CD14-positive monocyte (primary cell): ENCODE results near the gene CREB5. TPM values are rescaled to one million over a fixed set of nuclear protein-coding genes. Genes with fewer than 3 reads are reported as not detected.

Experiments used
- DNase-seq, 3 donors: peaks; one replicate each; pipeline ENCODE4 v3.0.0-alpha.2; 2011 to 2022
- H2AFZ ChIP-seq: 2 replicates; pipeline ENCODE4 v1.6.0; 2012; ENCODE audit warnings: mild to moderate bottlenecking, low read depth, low read length, inconsistent platforms; ENCODE audit not compliant: insufficient read depth, poor library complexity, severe bottlenecking
- H3K27ac ChIP-seq, 2 donors: 1 replicate in 1 of 2; 2 replicates in 1 of 2; pipeline ENCODE4 v1.5.1; 2012 to 2013; ENCODE audit warnings: low read length in 2 of 2, control low read depth in 1 of 2, inconsistent platforms in 1 of 2, low read depth in 1 of 2, mild to moderate bottlenecking in 1 of 2
- H3K27me3 ChIP-seq, 2 donors: one replicate each; pipeline versions ENCODE4 v1.6.0 to v1.6.1; 2011 to 2013; ENCODE audit warnings: low read length in 2 of 2; ENCODE audit not compliant: control insufficient read depth in 2 of 2, insufficient read depth in 2 of 2
- H3K36me3 ChIP-seq, 2 donors: replicated peaks in 1 of 2; 1 replicate in 1 of 2; 2 replicates in 1 of 2; pipeline versions ENCODE4 v1.5.1 to v1.6.1; 2012 to 2013; ENCODE audit warnings: low read length in 2 of 2, control low read depth in 1 of 2, inconsistent platforms in 1 of 2, mild to moderate bottlenecking in 1 of 2; ENCODE audit not compliant: insufficient read depth in 2 of 2, control insufficient read depth in 1 of 2
- H3K4me1 ChIP-seq, 2 donors: 1 replicate in 1 of 2; 2 replicates in 1 of 2; pipeline versions ENCODE4 v1.5.1 to v1.6.1; 2012 to 2013; ENCODE audit warnings: low read length in 2 of 2, control low read depth in 1 of 2, inconsistent platforms in 1 of 2, mild to moderate bottlenecking in 1 of 2, moderate library complexity in 1 of 2; ENCODE audit not compliant: insufficient read depth in 2 of 2, control insufficient read depth in 1 of 2
- H3K4me2 ChIP-seq: replicated peaks from 2 replicates; pipeline ENCODE3; 2012; ENCODE audit warnings: low read length, moderate library complexity, mild to moderate bottlenecking; ENCODE audit not compliant: poor library complexity, severe bottlenecking; ENCODE audit errors: extremely low read depth
- H3K4me3 ChIP-seq, 3 experiments: fragments of 200-600 bp in 1 of 3; sonication (generic) in 1 of 3; replicated peaks in 1 of 3; 1 replicate in 2 of 3; 2 replicates in 1 of 3; pipeline ENCODE4 v1.5.1; 2011 to 2013; ENCODE audit warnings: low read length in 3 of 3, mild to moderate bottlenecking in 3 of 3, control low read depth in 2 of 3, low read depth in 2 of 3, inconsistent platforms in 1 of 3, moderate library complexity in 1 of 3
- H3K79me2 ChIP-seq: 2 replicates; pipeline ENCODE4 v1.6.0; 2012; ENCODE audit warnings: mild to moderate bottlenecking, control low read depth, inconsistent platforms, low read length, moderate library complexity; ENCODE audit not compliant: insufficient read depth
- H3K9ac ChIP-seq: 2 replicates; pipeline ENCODE4 v1.6.0; 2017; ENCODE audit warnings: low read length, mild to moderate bottlenecking; ENCODE audit not compliant: insufficient read depth, poor library complexity, severe bottlenecking
- H3K9me3 ChIP-seq, 2 donors: replicated peaks in 1 of 2; 1 replicate in 1 of 2; 2 replicates in 1 of 2; pipeline versions ENCODE4 v1.5.1 to v1.6.1; 2012 to 2013; ENCODE audit warnings: low read length in 2 of 2, control low read depth in 1 of 2; ENCODE audit not compliant: control insufficient read depth in 1 of 2, insufficient read depth in 1 of 2
- H4K20me1 ChIP-seq: 2 replicates; pipeline ENCODE4 v1.6.0; 2012; ENCODE audit warnings: mild to moderate bottlenecking, low read length, control low read depth, moderate library complexity; ENCODE audit not compliant: insufficient read depth
- H3K27ac Mint-ChIP-seq, 7 donors: one replicate each; pipeline ENCODE4 v1.8.0; 2020; ENCODE audit warnings: mild to moderate bottlenecking in 7 of 7, mixed read lengths in 7 of 7, moderate library complexity in 6 of 7, inconsistent platforms in 2 of 7
- H3K27me3 Mint-ChIP-seq, 3 donors: one replicate each; pipeline ENCODE4 v1.8.0; 2021 to 2022; ENCODE audit warnings: low read depth in 3 of 3, mild to moderate bottlenecking in 3 of 3, mixed read lengths in 3 of 3, moderate library complexity in 3 of 3, inconsistent platforms in 1 of 3
- H3K36me3 Mint-ChIP-seq, 2 donors: one replicate each; pipeline ENCODE4 v1.8.0; 2020; ENCODE audit warnings: mixed read lengths in 2 of 2, inconsistent platforms in 1 of 2, mild to moderate bottlenecking in 1 of 2
- H3K4me1 Mint-ChIP-seq: one replicate; pipeline ENCODE4 v1.8.0; 2020; ENCODE audit warnings: mild to moderate bottlenecking, mixed read lengths
- H3K4me3 Mint-ChIP-seq, 2 donors: one replicate each; pipeline ENCODE4 v1.8.0; 2020; ENCODE audit warnings: mild to moderate bottlenecking in 2 of 2, mixed read lengths in 2 of 2, moderate library complexity in 1 of 2
- H3K9me3 Mint-ChIP-seq, 7 donors: one replicate each; pipeline ENCODE4 v1.8.0; 2020 to 2022; ENCODE audit warnings: mixed read lengths in 7 of 7, mild to moderate bottlenecking in 6 of 7, moderate library complexity in 6 of 7, inconsistent platforms in 2 of 7
- CTCF ChIP-seq: fragments of 200-600 bp; IDR thresholded peaks from one replicate; pipeline ENCODE4 v1.8.0; 2022; ENCODE audit warnings: antibody characterized with exemption, mild to moderate bottlenecking
- WGBS: methylation state at CpG from one replicate; pipeline ENCODE4 v1.1.5; 2013; ENCODE audit warnings: missing lambda C conversion rate; ENCODE audit not compliant: insufficient coverage; 5-methylcytosine and 5-hydroxymethylcytosine counted together
- intact Hi-C, 2 donors: fragments of 100-400 bp; cut with micrococcal nuclease; formaldehyde crosslinking; loops; one replicate each; pipeline versions ENCODE4 v1.15.0 to v1.15.1; 2023
- polyA plus RNA-seq, 3 donors: library from polyadenylated mRNA; depleted of rRNA in 1 of 3; unstranded in 2 of 3; stranded (reverse) in 1 of 3; fragments of 300-500 nt in 2 of 3; fragments of >200 nt in 1 of 3; fragmentation: Illumina TruSeq in 2 of 3; gene quantifications; 1 replicate in 2 of 3; 2 replicates in 1 of 3; pipeline ENCODE4 v1.2.3, GENCODE V29; 2012 to 2021

The CREB5 gene
- polyA plus RNA-seq, 3 donors = 25.1 to 72.3 (median 44.2) TPM

- H3K9ac ChIP-seq = no peak overlapping the region
- peaks cover 12% of the 10 kb centered on the region for H3K4me1 Mint-ChIP-seq
- TF ChIP-seq CTCF = no peak
- H3K9me3 Mint-ChIP-seq = no peaks in the 10 kb centered on the region
- H3K36me3 ChIP-seq = no peaks in the 10 kb centered on the region
- no peak overlapping the region for H2AFZ ChIP-seq
- H3K27me3 ChIP-seq = no peaks in the 10 kb centered on the region
- intact Hi-C loops = no loop called here
- no peak overlapping the region for H3K27ac ChIP-seq
- no peaks in the 10 kb centered on the region for H4K20me1 ChIP-seq
- no peak for DNase-seq
- no peak overlapping the region for H3K4me3 ChIP-seq
- no peaks in the 10 kb centered on the region for H3K79me2 ChIP-seq
- H3K9me3 ChIP-seq = no peaks in the 10 kb centered on the region
- H3K4me1 ChIP-seq = peaks cover 5 to 10% of the 10 kb centered on the region in 2 donors
- no peaks in the 10 kb centered on the region for H3K36me3 Mint-ChIP-seq
- no peak overlapping the region for H3K4me2 ChIP-seq
- no peak overlapping the region for H3K27ac Mint-ChIP-seq
- no peak overlapping the region for H3K4me3 Mint-ChIP-seq
- H3K27me3 Mint-ChIP-seq = peaks cover 0 to 6% (median 0%) of the 10 kb centered on the region in 3 donors
These were observed 423.5 kb downstream of the CREB5 start for GRCh38 chr7:28835800-28836199.

GRCh38 chr7:28836716-28837115 lies 424.4 kb downstream of the CREB5 start:
- H4K20me1 ChIP-seq = no peaks in the 10 kb centered on the region
- H3K4me3 Mint-ChIP-seq = no peak overlapping the region
- H3K4me2 ChIP-seq = no peak overlapping the region
- no peak overlapping the region for H2AFZ ChIP-seq
- no peaks in the 10 kb centered on the region for H3K9me3 Mint-ChIP-seq
- H3K9me3 ChIP-seq = no peaks in the 10 kb centered on the region
- peaks cover 6% of the 10 kb centered on the region for H3K4me1 Mint-ChIP-seq
- H3K79me2 ChIP-seq = no peaks in the 10 kb centered on the region
- H3K36me3 ChIP-seq = no peaks in the 10 kb centered on the region
- no peak overlapping the region for H3K9ac ChIP-seq
- DNase-seq = peak in 1 of 3 donors; percentile 7
- intact Hi-C loops = no loop called here
- TF ChIP-seq CTCF = no peak
- WGBS = no CpG with 5 or more reads among the region's 3 CpGs
- H3K27me3 ChIP-seq = no peaks in the 10 kb centered on the region
- H3K27me3 Mint-ChIP-seq = peaks cover 0 to 3% (median 0%) of the 10 kb centered on the region in 3 donors
- H3K27ac ChIP-seq = no peak overlapping the region
- no peak overlapping the region for H3K27ac Mint-ChIP-seq
- H3K36me3 Mint-ChIP-seq = no peaks in the 10 kb centered on the region
- H3K4me3 ChIP-seq = no peak overlapping the region
- peaks cover 0 to 4% of the 10 kb centered on the region in 2 donors for H3K4me1 ChIP-seq
